ENCODE results near the gene SLC22A2.
"Not testable (repeated sequence)": the region's sequence is repeated elsewhere in the genome, so short reads cannot be mapped to it uniquely, and the experiment has no call there.

SLC22A2 gene

DNA sequence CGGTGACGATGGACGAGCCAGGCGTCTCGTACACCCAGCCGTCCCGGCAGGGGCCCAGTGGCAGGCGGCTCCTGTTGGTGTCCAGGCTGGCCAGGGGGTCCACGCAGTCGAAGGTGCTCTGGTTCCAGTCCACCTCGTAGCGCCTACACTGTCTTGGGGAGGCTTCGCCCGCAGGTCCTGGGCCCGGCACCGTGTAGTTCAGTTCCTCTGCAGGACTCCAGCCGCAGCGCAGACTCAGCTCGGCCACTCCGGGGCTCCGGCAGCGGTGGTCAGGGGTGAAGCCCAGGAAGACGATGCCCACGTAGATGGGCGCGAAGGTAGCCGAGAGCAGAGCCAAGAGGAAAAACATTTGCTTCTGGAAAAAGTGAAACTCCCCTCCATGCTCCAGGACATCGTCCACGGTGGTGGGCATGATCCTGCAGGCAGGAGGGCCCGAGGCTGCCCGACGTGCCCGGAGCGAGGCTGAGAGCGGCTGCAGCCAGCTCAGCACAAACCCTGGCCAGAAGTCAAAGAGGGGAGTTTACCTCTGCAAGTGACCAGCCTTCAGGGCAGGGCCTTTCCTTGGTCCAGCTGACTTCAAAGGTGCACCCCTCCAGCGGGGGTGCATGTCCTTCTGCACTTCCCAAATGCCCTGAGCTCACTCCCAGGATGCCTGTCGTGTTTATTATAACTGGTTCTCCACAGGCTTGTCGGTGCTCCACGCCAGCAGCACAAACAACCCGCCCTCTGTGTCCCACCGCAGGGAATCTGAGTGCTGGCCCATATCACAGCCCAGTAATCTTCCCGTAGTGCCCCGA is at the start of gene SLC22A2:
TSS of gene SLC22A2 (minus strand) at position 476 of the 797 bp plus-strand sequence. CDS start at position 412, 64 bp downstream.
- DNase-seq (ENCODE audit: low spot score) (no peak), FAIRE-seq (no peak)

DNA sequence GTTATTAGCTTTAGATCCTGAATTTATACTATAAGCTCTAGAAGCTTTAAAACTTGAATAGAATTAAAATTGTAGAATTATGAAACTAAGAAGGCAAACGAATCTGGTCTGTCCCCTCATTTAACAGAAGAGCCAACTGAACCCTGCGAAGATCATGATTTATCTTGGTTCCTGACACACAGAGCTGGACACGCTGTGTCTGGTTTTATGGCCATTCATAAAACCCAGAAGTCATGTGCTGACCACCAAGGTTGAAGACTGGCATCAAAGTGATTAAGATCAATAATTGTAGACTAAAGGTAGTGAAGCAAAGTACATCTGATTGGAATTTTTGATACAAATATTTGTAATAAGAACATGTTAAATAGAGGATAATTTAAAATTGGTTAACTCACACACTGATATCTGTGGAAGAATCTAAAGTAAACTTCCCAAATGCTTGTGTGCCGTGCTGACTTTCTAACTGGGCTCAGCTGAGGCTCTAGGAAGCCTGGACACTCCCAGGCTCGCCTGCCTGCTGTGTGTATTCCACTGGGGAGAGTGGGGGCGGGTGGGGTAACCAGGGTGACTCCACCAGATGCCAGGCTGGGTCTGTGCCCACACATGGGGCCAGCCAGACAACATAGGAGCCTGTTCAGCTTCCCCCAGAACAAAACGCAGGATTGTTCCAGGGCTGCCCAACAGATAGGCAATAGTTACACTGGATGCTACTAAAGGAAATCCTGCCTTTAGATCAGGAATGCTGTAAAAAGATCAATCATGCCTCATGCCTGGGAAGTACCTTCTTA is 47.5 kb upstream of the SLC22A2 start:
- FAIRE-seq (no peak), DNase-seq (ENCODE audit: low spot score) (no peak)

DNA sequence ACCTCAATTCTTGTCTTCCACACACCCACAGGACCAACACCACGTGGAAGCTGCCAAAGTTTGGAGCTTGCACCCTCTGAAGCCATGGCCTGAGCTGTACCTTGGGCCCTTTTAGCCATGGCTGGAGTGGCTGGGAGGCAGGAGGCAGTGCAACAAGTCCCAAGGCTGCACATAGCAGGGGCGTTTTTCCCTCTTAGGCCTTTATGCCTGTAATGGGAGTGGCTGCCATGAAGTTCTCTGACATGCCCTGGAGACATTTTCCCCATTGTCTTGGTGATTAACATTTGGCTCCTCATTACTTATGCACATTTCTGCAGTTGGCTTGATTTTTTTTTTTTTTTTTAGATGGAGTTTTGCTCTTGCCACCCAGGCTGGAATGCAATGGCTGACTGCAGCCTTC is 45.2 kb upstream of the SLC22A2 start:
- FAIRE-seq (no peak), DNase-seq (ENCODE audit: low spot score) (no peak)

DNA sequence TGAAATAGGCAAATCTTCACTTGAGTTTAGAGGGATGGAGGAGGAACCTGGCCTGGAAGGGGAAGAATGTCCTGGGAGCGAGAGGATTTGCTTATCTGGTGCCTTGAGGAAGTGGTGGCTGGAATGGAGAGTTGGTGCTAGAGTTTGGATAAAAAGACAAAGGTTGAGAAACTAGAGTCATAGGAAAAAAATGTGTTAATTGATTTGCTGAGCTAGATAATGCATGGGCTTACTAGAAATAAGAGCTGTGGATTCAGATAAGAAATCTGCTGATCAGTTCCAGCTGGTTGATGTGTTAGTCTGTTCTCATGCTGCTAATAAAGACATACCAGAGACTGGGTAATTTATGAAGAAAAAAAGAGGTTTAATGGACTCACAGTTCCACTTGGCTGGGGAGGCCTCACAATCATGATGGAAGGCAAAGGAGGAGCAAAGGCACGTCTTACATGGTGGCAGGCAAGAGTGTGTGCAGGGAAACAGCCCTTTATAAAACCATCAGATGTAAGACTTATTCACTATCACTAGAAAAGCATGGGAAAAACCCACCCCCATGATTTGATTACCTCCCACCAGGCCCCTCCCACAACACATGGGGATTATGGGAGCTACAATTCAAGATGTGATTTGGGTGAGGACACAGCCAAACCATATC is 43.9 kb upstream of the SLC22A2 start:
- DNase-seq (ENCODE audit: low spot score); FAIRE-seq: not testable (repeated sequence)

DNA sequence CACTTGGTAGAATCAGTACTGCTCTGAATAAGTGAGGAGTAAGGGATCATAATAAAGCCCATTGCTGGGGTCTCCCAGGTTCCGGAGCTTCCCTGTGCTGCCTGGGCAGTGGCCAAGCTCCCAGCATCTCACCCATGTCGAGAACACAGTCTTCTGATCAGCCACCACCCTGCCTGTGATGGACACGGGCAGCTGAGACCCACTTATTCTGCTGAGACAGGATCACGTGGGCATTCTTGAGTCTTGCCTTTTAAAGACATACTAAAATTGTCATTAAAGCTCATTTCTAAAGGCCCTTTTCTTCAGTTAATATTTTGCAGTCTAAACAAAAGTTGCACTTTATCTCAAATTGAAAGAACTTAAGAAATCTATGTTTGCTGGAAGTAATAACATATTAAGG is 42.7 kb upstream of the SLC22A2 start:
- DNase-seq (ENCODE audit: low spot score) (no peak), FAIRE-seq (no peak)

DNA sequence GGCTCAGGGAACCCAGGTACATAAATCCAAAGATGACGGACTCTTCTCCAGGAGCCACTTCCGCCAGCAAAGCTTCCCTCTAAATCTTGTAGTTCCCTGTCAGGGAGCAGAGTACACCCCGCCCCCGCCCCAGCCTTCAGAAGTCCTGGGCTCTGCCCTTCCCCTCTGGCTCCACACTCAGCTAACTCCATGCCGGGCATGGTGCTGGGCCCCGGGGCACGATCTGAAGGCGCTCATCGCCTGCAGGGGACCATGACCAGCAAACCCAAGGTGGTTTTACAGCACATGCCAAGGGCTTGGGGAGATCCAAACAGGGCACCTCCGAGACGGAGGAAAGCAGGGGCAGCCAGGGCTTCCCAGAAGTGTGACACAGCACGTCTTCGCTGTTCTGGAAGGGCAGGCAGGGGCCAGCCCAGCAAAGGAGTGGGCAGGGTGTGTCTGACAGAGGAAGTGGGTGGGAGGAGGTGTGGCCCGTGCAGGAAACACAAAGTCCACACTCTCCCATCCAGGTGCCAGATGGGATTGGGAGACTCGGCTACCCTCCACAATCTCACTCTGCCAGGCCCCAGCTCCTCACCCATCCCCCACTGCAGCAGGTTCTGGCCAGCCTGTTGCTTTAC is 41.6 kb upstream of the SLC22A2 start:
- DNase-seq (ENCODE audit: low spot score) = no peak
- FAIRE-seq = no peak

DNA sequence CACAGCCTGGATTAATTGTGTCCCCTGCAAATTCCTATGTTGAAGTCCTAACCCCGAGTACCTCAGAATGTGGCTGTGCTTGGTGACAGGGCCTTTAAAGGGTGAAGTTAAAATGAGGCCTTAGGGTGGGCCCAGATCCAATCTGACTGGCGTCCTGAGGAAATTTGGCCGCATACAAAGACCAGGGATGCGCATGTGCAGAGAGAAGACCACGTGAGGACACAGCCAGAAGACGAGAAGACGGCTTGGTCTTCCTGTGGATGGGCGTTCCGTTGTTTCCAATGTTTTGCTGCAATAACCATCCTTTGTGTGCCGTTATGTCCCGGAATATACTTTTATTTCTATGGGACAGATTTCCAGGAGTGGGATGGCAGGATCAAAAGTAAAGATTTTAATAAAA is 40.9 kb upstream of the SLC22A2 start:
- FAIRE-seq (no peak), DNase-seq (ENCODE audit: low spot score) (no peak)

DNA sequence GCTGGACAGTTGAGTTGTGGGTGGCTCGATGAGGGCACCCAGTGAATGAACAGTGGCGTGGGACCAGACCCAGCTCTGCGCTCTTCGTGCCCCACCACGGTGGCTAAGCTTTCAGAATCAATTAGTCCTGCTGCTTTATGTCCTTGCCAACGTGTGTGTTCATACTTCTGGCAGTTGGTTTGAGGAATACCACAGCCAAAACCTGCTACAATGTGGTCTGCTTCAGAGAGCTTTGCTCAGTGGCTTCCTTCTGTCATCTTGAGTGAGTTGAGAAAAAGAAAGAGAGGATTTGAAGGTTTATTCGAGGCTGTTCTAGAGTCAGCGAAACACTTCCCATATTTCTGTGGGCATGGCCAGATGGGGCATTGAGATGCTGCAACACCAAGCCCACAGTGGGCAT is 39.5 kb upstream of the SLC22A2 start:
- DNase-seq (ENCODE audit: low spot score) (no peak), FAIRE-seq (no peak)

DNA sequence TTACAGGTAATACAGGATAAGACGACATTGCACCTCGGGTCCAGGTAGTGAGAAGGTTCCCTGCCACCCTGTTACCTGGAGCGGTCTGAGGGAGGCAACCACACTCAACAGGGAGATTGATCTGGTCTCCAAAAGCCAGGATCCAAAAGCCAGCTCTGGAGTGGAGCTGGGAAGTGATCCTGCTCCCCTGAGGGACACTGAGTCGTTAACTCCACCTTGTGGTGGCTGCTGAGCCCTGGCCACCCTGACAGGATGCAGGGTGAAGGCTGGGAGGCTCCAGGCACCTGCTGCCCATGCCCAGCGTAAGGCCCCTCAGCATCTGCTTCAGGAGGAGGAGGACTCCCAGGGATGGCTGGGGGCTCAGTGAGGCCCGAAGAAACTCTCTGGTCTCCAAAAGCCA is 38.7 kb upstream of the SLC22A2 start:
- DNase-seq (ENCODE audit: low spot score) (no peak), FAIRE-seq (no peak)

DNA sequence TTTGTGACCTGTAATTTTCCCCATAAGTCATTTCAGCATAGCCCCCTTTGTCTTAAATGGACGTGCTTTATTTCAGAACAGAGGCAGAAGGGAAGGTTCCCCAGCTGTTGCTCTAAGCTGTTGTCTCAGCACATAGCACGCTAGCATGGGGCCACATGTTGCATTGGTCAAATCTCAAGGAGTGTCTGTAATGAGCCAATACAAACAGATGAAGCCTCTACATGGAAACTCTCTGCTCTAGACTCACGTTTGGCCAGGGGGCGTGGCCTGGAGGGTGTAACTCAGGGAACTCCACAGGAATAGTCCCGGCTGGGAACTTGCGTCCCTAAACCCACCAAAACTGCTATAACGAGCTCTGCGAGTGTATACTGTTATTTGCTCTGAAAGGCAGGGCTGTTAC is 35.2 kb upstream of the SLC22A2 start:
- DNase-seq (ENCODE audit: low spot score) (no peak), FAIRE-seq (no peak)

DNA sequence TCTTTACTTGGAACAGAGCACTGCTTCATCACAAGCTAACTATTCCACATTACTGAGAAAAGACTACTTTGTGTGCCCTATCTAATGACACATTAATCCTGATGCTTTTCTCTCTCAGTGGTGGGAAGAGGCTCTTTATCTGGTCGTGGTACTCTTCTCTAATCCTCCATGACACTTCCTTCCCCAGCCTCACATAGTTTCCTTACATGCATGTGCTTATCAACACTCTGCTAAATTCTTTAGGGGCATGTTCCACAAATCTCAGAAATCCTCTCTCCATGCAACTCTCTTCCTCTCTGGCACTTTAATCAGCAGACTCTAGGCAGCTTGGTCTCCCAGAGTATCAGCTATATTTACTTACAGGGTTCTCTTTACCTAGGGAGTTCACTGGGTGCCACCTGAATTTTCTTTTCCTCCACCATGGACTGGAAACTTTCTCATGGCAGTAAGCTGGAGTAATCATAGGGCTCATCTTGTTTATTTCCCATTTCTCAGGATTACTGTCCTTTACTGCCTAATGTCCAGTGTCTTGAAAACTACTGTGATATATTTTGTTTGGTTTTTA is 27.0 kb upstream of the SLC22A2 start:
- DNase-seq (ENCODE audit: low spot score) (no peak), FAIRE-seq (no peak)

DNA sequence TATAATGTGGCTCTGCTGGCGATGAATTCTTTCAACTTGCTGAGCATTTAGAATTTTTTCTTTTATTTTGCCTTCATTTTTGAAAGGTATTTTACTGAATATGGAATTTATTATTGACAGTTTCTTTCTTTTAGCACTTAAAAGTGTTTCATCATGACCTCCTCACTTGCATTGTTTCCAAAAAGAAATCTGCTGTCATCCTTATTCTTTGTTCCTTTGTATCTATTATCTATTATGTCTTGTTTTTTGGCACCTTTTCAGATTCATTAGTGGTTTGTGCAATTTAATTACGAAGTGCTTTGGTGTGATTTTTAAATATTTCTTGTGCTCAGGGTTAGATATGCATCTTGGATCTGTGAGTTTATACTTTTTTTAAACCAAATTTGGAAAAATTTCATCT is 26.0 kb upstream of the SLC22A2 start:
- FAIRE-seq = no peak

DNA sequence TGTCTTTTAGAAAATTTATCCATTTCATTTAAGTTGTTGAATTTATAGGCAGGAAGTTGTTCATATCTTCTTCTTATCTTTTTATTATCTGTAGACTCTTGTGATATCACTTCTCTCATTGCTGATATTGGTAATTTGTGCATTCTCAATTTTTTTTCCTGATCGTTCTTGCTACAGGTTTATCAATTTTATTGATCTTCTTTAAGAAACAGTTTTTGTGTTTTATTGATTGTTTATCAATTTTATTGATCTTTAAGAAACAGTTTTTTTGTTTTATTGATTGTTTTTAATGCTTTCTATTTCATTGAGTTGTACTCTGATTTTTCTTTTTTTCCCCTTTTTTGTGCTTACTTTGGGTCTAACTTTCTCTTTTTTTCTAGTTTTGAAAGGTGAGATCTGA is 23.8 kb upstream of the SLC22A2 start:
- no peak for DNase-seq (ENCODE audit: low spot score)
- no peak for FAIRE-seq

More for the DNA sequence above, 26.0 kb upstream of the SLC22A2 start:
- no peak for DNase-seq (ENCODE audit: low spot score)

DNA sequence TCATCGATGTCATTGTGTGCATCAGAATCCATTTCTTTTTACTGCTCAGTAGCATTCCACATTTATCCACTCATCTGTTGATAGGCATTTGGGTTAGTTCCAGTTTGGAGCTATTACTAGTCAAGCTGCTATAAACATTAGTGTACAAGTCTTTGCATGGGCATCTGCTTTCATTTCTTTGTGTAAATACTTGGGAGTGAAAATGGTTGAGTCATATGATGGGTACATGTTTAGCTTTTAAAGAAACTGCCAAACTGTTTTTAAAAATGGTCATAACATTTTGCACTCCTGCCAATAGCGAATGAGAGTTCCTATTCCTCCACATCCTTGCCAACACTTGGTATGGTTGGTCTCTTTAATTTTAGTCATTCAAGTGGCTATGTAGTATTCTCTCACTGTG is 21.2 kb upstream of the SLC22A2 start:
- FAIRE-seq (no peak), DNase-seq (ENCODE audit: low spot score) (no peak)

DNA sequence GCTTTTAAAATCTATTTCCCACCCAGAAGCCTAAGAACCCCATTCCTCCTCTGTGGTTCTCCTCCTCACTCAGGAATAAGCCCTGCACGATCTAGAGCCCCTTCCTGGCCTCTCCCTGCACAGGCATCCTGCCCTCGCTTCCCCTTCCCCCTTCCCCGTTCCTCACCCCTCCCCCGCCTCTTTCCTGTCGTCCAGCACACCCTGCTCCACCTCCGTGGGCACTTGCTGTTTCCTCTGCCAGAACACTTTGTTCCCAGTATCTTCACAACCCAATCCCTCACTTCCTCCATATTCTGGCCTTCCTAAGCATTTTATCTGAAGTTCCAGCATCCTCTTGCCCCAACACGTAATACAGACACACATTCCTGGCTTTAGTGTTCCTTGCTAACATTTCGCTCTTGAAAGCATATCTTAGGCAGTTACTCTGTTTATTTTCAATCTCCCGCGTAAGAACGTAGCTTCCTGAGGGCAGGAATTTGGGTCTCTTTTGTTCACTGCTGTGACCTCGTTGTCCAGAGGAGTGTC is 20.2 kb upstream of the SLC22A2 start:
- DNase-seq (ENCODE audit: low spot score) (no peak), FAIRE-seq (no peak)

DNA sequence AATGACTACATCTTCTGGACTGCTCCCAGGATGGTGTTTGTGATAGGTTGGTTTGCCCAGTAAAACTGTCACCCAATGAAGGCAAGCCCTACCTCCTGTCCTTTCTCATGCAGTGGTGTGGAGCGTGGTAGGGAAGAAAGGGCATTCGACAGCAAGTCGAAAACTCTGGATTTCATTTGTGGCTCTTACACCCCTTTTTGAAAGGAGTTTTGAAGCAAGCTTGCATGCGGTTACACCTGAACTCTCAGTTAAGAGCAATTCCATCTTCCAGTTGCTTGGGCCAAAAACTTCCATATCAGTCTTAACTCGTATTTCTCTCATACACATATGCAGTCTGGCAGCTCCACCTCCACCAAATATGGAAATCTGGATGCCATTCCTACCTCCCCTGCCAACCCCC is 19.7 kb upstream of the SLC22A2 start:
- FAIRE-seq (no peak), DNase-seq (ENCODE audit: low spot score) (no peak)

DNA sequence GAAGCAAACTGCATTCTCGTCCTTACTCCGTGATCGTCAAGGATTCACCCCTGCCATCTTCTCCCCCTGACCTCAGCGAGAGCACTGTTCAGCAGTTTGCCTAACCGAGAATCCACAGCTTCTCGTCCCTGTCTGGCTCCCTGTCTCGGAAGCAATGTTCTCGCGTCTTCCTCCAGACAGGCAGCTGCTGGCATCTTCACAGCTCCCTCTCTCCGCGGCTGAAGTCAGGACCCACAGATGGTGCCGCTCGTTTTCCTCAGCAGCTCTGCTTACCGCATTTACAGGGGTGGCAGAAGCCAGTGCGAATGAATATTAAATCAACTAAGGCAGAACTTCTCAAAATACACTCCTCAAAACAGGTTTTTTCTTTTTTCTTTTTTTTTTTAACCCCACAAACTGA is 18.9 kb upstream of the SLC22A2 start:
- no peak for FAIRE-seq
- no peak for DNase-seq (ENCODE audit: low spot score)

DNA sequence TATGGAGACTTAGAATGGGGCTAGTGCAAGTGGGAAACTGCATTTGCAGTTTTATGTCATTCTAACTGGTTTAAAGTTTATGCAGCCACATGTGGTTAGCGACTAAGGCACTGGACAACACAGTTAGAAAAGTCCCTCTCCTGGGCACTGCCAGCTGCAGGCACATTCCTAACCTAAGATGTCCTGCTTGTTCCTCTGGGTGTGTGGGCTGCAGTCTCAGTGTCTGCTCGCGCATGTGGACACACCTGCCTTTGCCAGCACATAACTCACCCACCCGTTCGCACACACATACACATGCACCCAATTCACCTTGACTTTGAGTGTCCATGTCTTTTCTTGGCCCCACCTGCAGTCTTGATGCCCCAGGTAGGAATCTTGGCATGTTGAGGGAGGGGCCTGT is 18.5 kb upstream of the SLC22A2 start:
- DNase-seq (ENCODE audit: low spot score) = no peak
- no peak for FAIRE-seq

DNA sequence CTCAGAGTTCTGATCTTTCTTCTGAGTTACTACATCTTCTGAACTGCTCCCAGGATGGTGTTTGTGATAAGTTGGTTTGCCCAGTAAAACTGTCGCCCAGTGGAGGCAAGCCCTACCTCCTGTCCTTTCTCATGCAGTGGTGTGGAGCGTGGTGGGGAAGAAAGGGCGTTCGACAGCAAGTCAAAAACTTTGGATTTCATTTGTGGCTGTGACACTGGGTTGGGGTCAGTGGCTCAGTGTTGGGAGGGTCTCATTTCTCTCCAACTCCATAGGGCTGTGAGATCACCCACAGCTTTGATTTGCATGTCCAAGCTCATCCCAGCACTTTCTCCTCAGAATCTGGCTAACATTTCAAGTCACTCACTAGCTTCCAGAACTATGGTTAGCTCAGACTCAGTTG is 17.5 kb upstream of the SLC22A2 start:
- no peak for FAIRE-seq
- DNase-seq (ENCODE audit: low spot score) = no peak

DNA sequence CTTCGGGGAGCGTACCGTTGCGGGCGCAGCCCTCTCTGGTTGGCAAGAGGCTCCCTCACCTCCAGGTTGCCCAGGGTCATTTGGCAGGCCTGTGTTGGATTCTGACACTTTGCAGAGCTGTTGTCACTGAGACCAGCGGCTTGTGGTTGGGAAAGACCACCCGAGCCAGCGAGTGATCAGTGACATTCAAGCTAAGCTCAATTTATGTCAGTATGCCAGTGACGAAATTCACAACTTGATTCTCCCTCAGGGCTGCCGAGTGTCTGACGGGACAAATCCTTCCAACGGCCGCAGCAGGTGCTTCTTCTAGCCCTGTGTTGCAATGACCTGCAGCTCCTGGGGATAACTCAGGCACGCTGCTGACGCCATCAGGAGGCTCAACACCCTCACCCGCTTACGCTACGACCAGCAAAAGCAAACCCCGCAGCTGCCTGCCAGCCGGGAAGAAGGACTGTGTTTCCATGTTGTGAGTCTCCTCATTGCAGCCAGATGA is 16.9 kb upstream of the SLC22A2 start:
- no peak for FAIRE-seq
- no peak for DNase-seq (ENCODE audit: low spot score)

DNA sequence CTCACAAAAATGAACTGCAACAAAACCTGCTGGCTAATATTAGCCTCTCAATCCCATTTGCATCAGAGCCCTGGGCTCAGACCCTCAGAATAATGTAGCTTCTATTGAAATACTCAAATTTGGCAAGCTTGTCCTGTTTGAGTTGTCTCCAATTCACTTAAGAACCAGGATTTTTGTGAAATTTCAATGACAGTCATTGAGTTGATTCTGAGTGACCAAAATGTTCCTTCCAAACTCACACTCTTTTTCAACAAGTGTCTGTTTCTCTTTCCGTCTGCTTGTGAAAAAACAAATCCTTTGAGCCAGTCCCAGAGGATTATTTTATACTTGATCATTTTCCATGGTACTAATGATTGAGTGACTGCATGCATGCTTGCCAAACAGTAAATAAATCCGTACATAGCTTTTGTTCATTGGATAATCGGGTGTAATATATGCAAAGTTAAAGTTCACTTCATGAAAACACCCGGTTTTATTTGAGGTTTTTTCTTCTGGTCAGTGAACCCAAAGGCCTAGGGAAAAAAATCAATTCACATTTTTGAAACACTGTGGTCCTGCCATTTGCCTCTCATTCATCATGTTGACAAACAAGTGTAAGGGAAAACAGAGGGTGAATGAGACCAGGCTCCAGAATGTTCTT is 16.4 kb upstream of the SLC22A2 start:
- DNase-seq (ENCODE audit: low spot score) (no peak), FAIRE-seq (no peak)

Data from RCC 7860 (cell line).